Skin of body (tissue), 2 donors: ENCODE data around the gene TP53RK. TPM values are rescaled to one million over a fixed set of nuclear protein-coding genes. Genes with fewer than 3 reads are reported as not detected.

ENCODE experiments used
- DNase-seq: peaks from one replicate; lab custom pipeline; 2025; lab: John Stamatoyannopoulos, UW
- total RNA-seq: library from RNA; depleted of rRNA; stranded (reverse); fragments of >200 nt; gene quantifications from one replicate; pipeline ENCODE4 v1.2.3, GENCODE V29; 2014

TP53RK gene
- total RNA-seq, 1 donor from 2014 or later = 17.5 TPM

DNA sequence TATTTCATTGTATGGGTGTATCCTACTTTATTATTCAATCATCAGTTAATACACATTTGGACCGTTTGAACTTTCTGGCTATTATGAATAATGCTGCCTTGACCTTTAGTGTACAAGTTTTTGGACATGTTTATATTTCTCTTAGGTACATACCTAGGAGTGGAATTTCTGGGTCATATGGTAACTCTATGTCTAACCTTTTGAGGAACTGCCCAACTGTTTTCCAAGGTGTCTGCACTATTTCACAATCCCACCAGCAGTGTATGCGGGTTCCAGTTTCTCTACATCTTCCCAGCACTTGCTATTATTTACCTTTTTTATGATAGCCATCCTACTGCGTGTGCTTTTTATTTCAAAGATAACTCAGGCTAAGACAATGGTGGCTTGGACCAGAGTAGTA lies 23.6 kb downstream of the TP53RK start:
- DNase-seq = no peak

- DNase-seq = no peak
These were observed 25.7 kb downstream of the TP53RK start for GRCh38 chr20:46663531-46663930.

- no peak for DNase-seq
These were observed 27.6 kb downstream of the TP53RK start for GRCh38 chr20:46661659-46662058.

GRCh38 chr20:46660487-46660886 lies 28.8 kb downstream of the TP53RK start:
- DNase-seq = no peak

- no peak for DNase-seq
These were observed 31.6 kb downstream of the TP53RK start for GRCh38 chr20:46657618-46658017.

- DNase-seq = no peak
These were observed 32.1 kb downstream of the TP53RK start for GRCh38 chr20:46657137-46657536.

- no peak for DNase-seq
These were observed 36.5 kb downstream of the TP53RK start for GRCh38 chr20:46652699-46653098.

GRCh38 chr20:46651091-46651962 lies 37.9 kb downstream of the TP53RK start, which contains the start of gene SLC13A3:
Gene SLC13A3 (minus strand): TSS chr20:46651459. CDS start chr20:46651421, 38 bp downstream.
- no peak for DNase-seq

DNA sequence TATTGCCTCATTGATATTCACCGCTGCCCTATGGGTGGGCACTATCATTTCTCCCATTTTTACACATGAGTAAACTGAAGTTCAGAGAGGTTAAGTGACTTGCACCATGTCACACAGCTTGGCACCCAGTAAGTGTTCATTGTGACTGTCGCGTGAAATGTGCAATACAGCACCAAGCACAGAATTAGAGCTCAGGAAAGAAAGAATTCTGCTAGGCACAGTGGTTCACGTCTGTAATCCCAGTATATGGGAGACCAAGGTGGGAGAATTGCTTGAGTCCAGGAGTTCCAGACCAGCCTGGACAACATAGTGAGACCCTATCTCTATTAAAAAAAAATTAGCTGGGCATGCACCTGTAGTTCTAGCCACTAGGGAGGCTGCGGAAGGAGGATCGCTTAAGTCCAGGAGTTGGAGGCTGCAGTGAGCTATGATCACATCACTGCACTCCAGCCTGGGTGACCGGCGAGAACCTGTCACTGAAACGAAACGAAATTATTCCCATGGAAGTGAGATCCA lies 38.6 kb downstream of the TP53RK start:
- DNase-seq = no peak

- DNase-seq = no peak
These were observed 39.2 kb downstream of the TP53RK start for GRCh38 chr20:46649965-46650542.

DNA sequence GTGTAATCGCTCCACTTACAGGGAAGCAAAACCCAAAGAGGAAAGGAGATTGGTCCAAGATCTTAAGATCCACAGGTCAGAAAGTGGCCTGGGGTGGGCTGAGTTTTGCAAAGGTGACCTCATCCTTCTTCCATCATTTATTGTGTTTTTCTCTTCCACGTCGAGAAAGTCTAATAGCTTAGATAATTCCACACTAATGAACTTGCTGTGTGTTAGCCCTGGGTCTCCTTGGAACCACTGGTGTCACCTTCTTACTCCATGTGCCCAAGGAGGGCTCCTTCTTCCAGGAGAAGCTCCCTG lies 39.6 kb downstream of the TP53RK start:
- DNase-seq = no peak

- DNase-seq = no peak
These were observed 40.2 kb downstream of the TP53RK start for GRCh38 chr20:46648903-46649649.

- no peak for DNase-seq
These were observed 41.8 kb downstream of the TP53RK start for GRCh38 chr20:46647469-46647868.

DNA sequence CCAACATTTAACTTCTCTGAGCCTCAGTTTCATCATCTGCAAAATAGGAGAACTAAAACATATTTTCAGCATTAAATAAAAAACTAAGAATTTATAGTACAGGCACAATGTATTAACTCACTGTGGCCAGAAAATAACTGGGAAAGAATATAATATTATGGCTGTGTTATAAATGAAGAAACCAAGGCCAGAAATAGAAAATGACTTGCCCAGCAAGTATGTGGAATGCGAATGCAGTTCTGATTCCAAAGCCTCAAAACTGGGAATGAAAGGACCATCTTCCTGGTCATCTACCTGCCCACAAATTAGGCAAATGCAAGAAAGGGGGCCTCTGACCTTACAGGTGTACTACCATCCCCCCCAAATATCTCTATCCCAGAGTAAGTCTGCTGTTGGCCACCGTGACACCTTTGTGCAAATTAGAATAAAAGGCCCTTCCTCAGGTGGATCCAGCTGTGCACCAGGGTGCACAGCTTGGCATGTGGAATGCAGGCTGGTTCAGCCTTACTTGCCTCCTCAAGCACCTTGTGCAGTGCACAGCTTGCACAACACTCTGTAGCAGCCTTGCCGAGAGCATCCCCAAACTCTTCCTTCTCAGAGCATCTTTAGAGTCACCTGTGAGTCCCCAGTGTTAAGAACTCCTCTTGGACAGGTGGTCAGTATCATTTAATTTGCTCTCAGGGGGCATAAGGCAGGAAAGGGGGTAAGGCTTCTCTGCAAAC lies 42.4 kb downstream of the TP53RK start:
- no peak for DNase-seq

- no peak for DNase-seq
These were observed 43.1 kb downstream of the TP53RK start for GRCh38 chr20:46646122-46646521.

DNA sequence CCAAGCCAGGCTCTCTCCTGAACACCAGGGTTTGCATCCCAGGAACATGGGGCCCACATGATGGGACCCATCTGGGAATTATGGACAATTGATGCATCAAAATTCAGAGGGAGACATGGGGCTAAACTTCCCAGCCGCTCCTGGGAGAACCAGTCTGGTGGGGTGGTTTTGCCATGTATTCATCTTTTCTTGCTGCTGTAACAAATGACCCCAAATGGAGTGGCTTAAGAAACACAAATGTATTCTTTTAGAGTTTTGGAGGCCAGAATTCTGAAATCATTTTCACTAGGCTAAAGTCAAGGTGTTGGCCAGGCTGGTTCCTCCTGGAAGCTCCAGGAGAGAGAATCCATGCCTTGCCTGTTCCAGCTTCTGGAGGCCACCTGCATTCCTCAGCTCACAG lies 44.5 kb downstream of the TP53RK start:
- DNase-seq = no peak

GRCh38 chr20:46644160-46644559 lies 45.1 kb downstream of the TP53RK start:
- DNase-seq = no peak

DNA sequence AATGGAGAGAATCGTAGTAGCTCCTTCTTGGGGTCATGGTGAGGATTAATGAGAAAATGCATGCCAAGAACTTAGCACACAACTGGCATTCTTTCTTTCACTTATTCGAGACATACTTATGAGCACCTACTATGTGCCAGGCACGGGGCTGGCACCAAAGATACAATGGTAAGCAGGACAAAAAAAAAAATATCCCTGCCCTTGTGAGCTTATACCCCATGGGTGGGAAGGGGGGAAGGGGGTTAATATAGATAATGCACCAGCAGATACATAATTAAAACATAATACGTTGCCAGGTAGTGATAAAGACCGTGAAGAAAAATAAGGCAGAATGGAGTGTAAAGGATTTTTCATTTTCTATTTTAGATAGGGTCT lies 46.3 kb downstream of the TP53RK start:
- no peak for DNase-seq

- DNase-seq = no peak
These were observed 46.8 kb downstream of the TP53RK start for GRCh38 chr20:46642265-46642968.

GRCh38 chr20:46641424-46641823 lies 47.8 kb downstream of the TP53RK start:
- no peak for DNase-seq
